Hypothalamus (tissue), 51 donors: ENCODE measurements around the gene NBEA.
A peak's percentile ranks its signal among the peaks of the same experiment; 100 is the strongest.

Experiments used
- DNase-seq, 51 donors: peaks; one replicate each; lab custom pipeline; 2025; lab: John Stamatoyannopoulos, UW

Gene NBEA

DNA sequence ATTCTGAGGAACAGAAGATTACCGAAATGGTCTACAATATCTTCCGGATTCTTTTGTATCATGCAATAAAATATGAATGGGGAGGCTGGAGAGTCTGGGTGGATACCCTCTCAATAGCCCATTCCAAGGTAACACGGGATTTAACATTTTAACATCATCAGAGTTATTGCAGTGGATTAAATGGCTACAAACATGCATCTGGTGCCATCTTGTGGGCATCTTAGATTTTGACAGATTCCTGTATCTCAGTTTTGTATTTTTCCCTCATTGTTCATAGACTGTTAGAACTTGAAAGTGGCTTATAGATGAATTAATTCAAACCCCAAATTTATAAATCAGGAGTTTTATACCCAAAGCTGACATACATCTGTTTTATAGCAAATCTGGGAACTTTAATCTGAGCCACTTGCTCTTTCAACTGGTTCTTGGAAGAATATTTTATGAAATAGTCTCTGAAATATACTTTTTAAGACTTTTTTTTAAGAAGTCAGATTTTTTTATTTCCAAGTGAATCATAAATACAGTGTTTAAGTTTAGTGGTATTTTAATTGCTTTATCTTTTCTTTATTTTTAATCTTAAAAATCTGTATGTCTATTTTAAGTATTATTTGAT, 215.2 kb downstream of the NBEA start:
- DNase-seq, result peak in 10 of 51 donors; percentile 1 to 67 (median 8)

DNA sequence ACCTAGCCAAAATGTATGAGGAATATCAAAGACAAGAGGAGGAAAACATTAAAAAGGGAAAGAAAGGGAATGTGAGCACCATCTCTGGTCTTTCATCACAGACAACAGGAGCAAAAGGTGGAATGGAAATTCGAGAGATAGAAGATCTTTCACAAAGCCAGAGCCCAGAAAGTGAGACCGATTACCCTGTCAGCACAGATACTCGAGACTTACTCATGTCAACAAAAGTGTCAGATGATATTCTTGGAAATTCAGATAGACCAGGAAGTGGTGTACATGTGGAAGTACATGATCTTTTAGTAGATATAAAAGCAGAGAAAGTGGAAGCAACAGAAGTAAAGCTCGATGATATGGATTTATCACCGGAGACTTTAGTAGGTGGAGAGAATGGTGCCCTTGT, 217.0 kb downstream of the NBEA start:
- no peak for DNase-seq

DNA sequence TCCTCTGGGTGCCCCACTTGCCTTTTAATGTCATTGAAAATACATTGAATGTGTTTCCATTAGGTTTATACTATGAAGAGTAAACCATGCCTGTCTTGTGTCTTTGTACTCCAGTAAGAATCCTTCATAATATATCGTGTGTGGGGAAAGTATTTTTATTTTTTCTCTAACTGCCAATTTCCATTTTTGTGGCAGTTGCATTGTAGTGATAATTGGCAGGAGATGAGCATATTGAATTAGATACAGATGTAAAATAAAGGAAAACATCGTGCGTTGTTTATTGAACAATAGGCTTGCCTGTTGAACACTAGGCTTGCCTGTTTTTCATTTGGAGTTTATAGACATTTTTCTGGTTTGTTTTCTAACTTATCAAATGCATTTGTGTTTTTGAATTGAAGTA, 218.8 kb downstream of the NBEA start:
- no peak for DNase-seq

DNA sequence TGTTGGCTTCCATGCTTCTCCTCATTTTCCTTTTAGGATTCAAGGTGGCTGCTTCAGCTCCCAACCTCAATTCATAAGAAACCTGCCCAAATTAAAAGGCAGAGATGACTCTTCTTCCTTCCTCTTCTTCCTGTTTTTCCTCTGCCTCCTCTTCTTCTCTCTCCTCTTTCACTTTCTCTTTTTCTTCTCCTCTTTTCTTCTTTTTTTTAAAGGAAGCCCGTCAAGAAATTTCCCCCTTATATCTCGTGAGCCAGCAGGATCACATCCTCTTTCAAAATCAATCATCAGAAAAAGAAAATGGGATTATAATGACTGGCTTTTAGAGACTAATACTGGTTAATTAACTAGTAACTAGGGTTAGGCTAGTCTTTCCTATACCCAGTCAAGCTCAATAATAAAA, 220.3 kb downstream of the NBEA start:
- no peak for DNase-seq

DNA sequence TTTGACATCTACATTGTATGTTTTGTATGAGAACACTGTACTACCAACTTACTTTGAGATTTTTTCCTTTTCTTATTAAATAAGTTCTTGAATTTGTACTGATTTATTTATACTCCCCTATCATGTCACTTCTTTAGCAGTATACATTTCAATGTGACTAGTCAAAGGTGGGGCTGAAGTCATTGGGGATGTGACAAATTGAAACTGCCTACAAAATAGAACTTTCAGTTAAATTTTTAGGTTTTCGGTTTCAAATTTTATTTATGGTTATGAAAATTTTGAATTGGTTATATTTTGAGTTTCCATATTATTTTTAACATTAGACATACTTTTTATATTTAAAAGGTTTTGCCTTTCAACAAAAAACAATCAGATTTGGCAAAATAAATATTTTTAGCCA, 221.6 kb downstream of the NBEA start:
- DNase-seq, result no peak

DNA sequence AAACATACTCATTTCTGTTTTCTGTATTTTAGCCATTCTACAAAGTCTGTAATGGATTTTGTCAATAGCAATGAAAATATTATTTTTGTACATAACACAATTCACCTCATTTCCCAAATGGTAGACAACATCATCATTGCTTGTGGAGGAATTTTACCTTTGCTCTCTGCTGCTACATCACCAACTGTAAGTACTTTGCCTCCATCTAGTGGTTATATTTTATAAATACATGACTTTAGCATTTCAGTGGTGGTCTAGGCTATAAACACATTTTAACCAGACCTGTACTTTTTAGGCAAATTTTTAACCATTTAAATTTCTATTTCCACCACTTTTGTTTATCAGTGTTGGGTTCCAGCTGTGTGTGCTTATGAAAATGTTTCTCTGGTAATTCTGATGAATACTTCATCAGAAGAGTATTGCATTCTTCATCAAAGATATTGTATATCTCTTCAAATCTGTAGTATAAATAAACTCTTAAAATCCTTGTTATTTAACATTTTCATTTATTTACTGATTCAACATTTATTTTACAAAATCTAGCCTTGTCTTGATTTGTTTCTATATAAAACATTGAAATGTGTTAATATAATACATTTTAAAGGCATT, 222.4 kb downstream of the NBEA start:
- DNase-seq, result peak in 1 of 51 donors; percentile 42

DNA sequence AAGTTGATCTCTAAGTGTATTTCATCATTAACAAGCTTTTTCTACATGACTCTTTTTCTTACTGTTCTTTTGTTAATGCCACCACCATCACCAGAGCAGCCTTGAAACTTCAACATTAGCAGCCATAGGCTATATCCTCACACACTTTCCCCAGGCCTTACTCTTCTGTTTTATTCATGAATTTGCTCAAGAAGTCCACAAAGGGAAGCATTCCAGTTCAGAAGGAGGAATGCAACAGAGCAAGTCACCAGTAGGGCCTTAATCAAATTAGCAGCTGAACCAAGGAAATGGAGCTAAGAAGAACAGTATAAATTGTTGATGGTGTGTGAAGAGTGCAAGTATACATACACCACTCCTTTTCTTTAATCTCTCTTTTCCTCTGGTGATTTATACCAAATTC, 223.1 kb downstream of the NBEA start:
- no peak for DNase-seq

DNA sequence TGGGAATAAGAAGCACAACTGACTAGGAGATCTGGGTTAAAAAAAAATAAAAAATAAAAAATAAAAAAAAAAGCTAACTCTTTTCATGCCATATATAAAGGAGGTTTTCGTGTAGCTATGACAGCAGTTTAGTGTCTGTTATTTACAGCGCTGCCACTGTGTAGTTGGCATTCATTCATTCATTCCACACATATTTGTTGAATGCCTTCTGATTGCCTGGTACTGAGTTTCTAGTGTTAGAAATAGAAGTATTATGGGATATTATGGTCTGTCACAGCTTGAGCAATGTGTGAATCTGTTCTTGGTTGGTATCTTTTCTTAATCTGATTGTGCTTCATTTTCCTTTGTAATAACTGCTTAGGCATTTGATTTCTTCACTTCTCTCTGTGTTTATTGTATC, 237.4 kb downstream of the NBEA start:
- no peak for DNase-seq

DNA sequence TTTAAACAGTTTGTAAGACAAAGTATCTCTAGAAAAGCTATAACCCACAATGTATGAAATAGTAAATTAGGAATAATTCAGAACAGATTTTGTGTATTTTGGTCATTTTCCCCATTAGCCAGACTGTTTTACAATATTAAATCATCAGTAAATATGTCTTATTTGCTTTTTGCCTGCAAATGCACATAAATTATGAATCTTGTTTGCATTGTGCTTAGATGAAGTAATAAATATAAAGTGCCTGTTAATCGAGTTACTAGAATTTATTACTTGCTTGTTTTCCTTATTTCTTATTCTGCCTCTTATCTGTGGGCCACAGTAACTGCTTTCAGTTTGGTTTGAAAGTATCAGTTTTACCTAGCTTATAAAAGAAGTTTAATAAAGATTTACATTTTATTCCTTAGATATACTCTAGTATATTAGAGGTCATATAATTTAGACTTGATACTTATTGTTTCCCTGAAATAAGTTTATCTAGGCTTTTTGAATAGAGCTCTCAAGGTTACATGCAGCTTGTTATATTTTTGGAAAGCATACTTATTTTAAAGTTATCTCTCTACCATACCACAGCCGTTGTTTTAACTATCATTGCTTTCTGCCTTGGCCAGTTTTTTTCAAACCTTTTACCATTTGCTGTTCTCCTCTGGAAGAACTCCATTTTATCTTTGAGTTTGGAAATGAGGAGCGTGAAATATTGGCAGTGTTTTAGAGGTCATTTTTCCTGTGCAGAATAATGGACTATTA, 238.0 kb downstream of the NBEA start:
- no peak for DNase-seq

DNA sequence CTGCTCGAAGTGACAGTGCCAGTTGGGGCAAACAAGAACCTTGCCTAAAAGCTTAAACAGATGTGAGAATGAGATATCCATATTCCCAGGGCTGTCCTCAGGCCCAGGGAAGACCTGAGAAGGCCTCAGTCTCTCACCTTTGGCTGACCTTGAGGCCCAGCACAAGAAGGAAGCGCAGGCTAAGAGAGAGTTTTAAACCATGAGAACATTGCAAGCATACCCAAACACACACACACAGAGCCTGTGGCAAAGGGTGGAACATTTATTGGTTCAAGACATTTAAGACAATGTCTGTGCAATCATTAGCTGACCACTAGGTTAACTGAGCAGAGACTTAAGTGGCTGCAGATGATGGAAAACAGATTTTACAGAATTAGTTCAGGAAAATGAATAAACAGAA, 248.2 kb downstream of the NBEA start:
- DNase-seq, result no peak

DNA sequence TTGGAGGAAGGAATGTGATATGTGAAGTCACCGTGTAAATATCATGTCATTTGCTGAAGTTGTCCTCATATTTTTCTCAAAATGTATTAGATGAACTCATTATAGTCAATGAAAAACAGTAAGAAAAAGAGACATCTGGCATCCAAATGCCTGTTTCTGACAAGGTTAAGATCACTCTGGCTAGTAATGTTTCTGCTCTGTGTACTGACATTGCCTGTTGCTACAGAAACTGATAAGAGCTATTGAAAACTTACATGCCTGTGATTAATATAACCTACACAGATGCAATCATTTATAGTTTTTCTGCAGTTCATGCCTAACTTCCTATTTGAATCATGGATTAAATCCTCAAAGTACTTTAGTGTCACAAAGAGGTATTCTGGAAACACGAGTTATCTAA, 249.8 kb downstream of the NBEA start:
- no peak for DNase-seq

DNA sequence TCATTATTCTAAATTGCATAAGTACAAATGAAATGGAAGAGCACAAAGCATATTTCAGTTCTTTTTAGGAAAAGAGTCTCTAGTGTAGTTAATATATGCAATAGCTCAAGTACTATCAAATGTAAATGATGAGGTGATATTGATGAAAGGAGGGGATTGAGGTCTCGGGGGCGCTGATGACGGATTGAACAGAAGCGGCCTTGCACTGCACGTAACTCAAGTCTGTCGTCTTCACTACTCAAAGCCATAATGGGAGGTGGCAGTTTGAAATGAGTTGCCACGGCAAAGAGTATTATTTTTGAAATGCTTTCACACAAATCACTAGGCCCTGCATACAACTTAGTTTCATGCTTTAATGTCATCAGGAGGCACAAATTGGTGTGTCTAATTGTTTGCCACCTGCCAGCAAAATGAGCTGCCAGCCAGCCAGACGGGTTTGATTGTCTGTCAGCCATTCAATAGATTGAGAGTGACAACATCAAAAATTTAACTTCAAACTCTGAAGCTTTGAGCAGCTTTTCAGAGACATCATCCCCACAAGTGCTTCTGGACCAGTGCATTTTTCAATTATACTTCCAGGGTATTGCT, 256.6 kb downstream of the NBEA start:
- DNase-seq, result no peak

DNA sequence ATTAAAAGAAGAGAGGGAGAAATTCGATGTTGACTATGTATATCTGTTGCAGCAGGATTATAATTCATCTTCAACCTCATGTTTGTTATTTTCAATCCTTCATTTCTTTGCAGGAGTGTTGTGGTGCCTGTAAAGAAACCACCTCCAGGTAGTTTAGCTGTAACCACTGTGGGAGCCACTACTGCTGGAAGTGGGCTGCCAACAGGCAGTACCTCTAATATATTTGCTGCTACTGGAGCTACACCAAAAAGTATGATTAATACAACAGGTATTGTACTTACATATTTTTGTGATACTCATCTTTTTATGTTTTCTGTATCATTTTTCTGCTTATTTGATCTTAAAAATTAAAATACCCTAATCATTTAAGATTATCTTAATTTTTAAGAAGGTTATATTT, 266.5 kb downstream of the NBEA start:
- DNase-seq, result no peak

DNA sequence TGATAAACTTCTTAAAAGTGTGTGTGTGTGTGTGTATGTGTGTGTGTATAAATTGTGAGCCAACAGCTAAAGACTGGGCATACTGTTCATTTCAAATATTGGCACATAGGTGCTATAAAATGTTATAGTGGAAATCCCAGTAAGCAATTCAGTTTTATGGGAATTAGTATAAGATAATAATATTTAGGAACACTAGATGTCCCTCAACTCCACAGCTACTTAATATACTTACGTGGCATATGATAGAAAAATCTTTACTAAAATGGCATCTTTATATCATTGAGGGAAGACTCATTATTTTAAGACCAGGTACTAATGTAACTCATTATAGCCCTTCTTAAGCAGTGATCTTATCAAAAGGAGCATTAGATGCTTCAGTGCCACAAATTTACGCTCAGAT, 268.2 kb downstream of the NBEA start:
- no peak for DNase-seq

DNA sequence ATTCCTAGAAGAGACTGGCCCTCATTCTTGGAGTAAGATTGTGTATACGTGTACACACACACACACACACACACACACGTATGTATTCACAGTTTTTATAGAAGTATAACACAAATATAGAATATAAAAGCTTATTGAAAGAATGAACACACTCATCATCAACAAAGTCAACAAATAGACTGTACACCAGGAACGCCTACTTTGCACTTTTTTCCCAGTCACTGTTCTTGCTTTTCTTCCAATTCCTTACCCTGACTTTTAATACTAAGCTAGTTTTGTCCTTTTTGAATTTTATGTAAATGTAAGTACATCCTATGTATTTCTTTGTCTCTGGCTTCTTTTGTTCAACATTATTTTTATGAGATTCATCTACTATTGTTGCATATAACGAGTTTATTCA, 269.9 kb downstream of the NBEA start:
- DNase-seq, result no peak

DNA sequence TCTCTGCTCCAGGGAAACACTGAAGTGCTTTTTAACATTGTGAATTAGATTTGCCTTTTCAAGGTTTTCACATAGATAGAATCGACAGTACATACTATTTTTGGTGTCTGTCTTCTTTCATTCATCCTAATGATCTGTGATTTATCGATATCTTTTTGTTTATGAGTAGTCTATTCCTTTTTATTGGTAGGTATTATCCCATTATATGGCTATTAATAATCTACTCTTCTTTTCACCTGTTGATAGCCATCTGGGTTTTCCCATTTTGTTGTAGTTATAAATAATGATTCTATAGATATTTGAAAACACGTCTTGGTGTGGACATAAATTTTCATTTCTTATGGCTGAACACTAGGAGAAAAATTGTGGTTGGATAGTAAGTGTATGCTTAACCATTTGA, 271.8 kb downstream of the NBEA start:
- DNase-seq, result no peak

DNA sequence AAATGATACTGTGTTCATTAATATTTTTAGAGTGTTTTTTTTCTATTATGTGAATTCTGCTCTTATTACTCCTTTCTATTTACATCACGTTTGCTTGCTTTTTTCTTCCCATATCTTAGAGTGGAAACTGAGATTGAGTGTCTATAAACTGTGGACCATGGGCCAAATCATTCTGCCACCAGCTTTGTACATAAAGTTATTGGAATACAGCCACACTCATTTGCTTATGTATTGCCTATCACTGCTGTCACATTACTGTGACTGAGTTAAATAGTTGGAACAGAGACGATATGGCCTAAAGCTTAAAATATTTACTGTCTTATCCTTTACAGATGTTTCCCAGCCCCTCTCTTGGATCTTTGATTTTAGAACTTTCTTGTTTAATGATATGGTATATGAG, 274.1 kb downstream of the NBEA start:
- no peak for DNase-seq

DNA sequence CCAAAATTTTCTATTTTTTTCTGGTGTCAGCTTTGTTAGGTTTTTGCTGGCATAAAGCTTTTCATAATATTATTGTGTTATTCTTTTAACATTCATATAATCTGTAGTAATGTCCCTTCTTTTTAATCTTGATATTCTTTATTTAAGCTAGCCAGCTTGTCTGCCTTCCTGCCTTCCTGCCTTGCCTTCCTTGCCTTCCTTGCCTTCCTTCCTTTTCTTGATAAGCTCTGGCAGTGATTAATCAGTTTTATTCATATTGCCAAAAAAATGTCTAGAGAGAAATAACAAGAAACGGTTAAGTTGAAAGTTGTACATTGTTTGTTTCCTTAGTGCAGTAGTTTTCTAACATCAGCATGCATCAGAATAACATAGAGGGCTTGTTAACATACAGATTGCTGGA, 277.0 kb downstream of the NBEA start:
- no peak for DNase-seq

DNA sequence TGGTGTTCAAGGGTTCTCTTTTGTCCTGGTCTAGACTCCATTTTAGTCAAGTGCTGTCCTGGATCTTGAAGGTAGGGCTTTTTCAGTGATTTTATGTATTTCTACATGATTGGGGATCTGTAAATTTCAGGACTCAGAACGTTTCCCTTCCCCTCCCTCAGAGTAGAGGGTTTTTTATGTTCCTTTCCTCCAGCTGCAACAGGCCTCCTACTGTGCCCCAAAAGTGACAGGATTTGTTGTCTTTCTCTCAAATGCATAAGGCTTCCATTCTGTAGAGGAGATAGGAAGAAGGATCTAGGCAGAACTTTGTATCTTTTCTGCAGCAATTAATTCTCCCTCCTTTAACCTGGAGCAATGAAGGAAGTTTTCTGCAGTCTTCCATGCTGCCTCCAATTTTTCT, 283.1 kb downstream of the NBEA start:
- DNase-seq, result no peak

DNA sequence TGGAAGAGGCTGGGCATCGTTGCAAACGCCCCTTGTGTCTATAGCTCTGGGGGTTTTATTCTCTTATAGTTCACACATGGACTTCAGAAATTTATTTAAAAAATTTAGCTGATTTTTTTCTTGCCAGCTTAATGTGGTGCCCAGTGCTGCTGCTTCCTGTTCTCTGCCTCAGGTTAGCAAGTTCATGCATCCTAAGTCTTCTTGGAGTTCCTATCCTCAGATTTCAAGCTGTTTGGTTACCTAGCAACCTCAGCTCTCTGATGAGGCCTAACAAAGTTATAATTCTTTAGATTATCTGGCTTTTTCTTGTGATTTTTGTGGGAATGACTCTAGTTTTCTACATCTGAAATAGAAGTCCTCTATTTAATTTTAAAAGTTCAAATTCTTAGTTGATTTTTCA, 283.5 kb downstream of the NBEA start:
- no peak for DNase-seq

DNA sequence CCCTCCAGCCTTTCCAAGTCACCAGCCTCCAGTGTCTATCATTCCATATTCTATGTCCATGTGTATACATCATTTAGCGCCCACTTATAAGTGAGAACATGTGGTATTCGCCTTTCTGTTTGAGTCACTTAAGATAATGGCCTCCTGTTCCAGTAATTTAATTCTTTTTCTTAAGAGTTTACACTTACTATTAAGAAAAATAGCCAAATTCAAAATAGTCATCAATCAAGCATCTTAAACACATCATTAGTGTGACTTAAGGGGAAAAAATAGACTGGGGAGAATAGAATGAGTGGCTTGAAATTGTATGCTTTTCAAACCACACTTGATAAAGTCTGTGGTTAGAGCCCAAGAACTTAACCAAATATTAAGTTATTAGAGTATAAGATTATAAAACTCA, 286.5 kb downstream of the NBEA start:
- DNase-seq, result no peak

DNA sequence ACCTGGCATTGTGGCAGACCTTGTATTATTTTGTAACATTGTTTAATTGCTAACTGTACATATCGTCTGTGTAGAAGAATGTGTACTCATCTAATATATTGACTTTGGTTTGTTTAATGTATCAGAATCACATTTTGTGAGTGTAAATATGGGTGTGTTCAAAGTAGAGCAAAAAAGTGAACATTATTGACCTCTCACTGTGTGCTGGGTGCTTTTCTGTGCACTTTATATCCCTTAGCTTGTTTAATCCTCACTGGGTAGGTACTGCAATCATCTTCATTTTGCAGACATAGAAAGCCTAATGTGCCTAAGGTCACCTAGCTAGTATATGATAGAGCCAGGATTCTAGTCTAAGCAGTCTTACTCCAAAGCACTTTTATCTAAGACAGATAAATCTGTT, 289.4 kb downstream of the NBEA start:
- DNase-seq, result no peak
